HG03025 (cell line): ENCODE data around the gene CBFA2T2.
"Not testable (repeated sequence)": the region's sequence is repeated elsewhere in the genome, so short reads cannot be mapped to it uniquely, and the experiment has no call there.

ENCODE experiments used
- ATAC-seq: cut with Tn5 transposase; IDR thresholded peaks from one replicate; pipeline ENCODE4 v1.9.1; 2021; ENCODE audit warnings: mild to moderate bottlenecking, moderate library complexity; ENCODE audit not compliant: unreplicated experiment, low FRiP score

CBFA2T2 gene

DNA sequence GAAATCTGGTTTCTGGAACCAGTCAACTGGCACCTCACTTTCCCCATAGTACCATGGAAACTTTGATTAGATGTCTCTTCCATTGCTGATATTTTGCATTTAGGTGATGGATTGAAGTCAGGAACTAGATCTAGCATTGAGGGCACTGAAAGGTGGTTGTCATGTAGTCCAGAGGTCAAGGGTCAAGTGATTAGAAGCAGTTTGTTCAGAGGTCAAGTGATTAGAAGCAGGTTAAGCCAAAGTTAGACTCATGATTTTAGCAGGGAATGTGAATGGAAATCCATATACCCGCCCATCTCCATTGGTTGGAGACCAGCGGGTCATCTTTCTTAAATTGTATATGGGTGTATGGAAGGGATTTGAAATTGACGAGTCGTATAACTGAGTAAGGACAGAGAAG lies 51.2 kb downstream of the CBFA2T2 start:
- ATAC-seq: no peak

DNA sequence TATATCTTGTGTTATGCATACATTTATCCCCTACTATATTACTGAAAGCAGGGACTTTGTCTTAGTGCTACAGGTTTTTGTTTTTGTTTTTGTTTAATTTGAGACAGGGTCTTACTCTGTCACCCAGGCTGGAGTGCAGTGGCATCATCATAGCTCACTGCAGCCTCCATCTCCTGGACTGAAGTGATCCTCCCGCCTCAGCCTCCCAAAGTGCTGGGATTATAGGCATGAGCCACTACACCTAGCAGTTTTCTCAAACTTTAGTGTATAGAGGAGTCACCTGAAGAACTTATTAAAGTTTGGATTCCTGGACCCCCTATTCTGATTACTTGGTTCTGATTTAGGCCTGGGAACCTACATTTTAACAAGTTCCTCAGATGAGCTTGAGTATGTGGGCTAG lies 51.9 kb downstream of the CBFA2T2 start:
- no peak for ATAC-seq

DNA sequence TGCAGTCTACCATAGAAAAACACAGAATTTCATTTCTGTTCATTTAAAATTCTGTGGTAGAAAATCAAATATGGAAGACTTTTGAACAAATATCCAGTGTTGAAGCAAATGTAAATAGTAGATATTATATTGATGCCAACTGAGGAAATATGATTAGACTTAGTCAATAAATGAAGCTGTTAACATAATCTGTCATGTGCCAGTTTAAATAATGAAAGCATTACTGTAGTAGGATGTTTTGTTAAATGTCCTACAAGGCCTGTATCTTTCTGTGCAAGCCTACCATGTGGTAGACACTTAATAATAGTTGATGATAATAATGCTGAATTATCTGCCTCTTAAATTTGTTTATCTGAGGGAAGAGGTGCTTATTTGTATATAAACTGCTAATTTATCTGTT lies 55.9 kb downstream of the CBFA2T2 start:
- ATAC-seq: no peak

DNA sequence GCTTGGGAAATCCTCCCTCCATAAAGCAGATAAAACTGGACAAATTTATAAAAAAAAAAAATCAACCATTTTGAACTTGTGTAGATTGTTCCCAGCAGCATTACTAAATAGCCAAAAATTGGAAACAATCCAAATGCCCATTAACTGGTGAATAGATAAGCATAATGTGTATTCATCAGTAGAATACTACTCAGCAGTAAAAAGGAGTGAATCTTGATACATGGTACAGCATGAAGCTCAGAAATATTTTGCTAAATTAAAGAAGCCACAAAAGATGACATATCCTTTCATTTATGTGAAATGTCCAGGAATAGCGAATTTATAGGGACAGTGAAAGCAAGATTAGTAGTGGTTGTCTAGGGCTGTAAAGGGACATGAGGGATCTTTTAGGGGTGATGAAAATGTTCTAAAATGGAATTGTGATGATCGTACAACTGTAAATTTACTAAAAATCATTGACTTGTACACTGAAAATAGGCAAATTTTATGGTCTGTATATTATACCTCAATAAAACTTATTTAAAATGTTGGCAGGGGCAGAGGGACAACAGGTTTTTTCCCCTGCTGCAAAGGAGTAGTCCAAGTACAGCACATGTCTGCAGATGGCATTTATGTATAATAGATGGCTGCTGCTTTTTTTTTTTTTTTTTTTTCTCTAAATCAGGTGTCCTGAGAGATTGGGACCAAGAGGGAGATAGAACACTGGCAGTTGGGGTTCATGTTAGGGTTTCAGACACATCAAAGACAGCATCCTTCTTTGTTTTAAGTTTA lies 59.5 kb downstream of the CBFA2T2 start:
- no peak for ATAC-seq

DNA sequence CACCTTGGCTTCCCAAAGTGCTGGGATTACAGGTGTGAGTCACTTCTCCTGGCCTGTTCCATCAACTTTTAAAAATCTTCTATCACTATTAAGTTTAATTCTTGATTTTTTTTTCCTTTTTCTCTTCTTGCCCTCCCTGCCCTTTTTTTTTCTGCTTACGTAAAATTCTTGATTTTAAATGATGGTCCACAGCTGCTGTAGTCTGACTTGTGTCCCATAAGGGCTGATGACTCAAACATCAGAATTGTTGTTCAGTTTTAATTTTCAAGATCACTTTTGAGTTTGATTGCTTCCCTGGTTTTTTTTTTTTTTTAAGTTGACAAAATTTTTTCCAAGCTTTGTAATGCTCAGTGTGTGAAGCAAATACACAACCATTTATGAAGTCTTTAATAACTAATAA lies 61.9 kb downstream of the CBFA2T2 start:
- no peak for ATAC-seq

DNA sequence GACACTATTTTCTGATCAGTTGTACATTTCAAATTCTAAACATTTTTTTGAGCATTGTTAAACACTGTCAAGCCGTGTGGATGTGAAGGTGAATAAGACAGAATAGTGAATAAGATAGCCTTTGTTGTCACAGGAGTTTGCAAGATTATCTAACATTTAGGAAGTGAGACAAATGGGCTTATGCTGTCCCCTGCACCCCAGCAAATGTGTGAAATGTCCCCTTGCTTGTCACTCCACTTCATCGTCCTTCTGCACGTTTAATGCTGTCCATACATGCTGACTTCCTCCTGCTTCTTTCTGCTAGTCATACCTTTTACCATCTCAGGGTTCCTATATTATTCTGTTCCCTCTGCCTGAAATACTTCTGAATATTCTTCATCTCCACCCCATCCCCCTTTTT lies 62.6 kb downstream of the CBFA2T2 start:
- no peak for ATAC-seq

DNA sequence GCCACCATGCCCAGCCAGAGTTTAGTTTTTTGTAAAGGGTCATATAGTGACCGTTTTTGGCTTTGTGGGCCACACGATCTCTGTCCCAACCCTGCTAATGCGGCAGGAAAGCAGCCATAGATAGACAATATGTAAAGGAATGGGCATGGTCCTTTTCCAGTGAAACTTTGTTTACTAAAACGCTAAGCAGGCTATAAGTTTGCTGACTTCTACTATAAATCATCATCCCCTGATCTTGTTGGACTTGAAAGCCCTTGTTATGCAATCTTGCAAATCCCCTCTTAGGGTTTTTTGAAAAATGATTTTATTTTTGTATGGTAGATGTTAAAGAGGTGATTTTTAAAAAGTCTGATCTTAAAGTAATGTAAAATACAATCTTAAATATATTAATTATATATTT lies 63.6 kb downstream of the CBFA2T2 start:
- ATAC-seq: no peak

DNA sequence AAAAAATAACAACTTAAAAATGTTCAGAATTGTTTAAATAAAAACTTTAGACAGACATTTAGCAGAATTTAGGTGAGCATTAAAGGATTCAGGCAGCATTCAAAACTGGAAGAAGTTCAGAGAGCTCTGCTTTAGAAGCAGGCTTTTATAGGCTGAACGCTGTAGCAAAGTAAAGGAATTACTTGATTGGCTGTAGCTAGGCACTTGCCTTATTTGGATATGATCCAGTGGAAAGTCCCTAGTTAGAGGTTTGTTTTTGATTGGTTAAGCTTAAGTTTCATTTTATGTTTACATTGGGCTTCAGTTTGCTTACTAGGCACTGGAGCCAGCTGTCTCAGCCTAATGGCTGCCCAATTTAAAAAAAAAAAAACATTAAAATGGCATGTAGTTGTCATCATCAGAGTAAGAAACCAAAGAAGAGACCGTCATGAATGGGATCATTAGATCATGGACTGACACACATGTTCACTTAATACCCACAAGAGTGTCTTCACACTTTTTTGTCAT lies 65.1 kb downstream of the CBFA2T2 start:
- peak; percentile 86 for ATAC-seq

DNA sequence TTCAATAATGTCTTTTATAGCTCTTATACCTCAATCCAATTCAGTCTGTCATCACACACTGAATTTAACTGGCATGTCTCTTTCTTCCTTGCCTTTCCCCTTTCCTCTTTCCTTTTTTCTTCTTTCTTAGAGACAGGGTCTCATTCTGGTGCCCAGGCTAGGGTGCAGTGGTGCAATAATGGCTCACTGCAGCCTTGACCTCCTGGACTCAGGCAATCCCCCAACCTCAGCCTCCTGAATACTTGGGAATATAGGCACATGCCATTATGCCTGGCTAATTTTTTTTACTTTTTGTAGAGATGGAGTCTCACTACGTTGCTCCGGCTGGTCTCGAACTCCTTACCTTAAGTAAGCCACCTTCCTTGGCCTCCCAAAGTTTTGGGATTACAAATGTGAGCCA lies 65.9 kb downstream of the CBFA2T2 start:
- ATAC-seq: no peak

DNA sequence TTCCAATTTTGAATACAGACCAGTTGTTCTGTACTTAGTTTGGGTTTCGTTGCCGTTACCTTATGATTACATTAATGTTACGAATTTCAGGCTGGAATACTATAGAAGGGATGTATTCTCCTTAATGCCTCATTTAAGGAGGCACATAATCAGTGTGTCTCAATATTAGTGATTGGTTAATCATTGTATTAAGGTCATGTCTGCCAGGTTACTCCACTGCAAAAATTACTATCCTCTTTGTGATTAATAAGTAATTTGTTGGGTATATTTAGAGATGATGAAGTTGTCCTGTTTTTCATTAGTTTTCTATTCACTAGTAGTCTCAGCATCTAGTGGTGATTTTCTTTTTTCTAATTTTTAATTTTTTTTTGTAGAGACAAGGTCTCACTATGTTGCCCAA lies 66.3 kb downstream of the CBFA2T2 start:
- ATAC-seq: no peak

DNA sequence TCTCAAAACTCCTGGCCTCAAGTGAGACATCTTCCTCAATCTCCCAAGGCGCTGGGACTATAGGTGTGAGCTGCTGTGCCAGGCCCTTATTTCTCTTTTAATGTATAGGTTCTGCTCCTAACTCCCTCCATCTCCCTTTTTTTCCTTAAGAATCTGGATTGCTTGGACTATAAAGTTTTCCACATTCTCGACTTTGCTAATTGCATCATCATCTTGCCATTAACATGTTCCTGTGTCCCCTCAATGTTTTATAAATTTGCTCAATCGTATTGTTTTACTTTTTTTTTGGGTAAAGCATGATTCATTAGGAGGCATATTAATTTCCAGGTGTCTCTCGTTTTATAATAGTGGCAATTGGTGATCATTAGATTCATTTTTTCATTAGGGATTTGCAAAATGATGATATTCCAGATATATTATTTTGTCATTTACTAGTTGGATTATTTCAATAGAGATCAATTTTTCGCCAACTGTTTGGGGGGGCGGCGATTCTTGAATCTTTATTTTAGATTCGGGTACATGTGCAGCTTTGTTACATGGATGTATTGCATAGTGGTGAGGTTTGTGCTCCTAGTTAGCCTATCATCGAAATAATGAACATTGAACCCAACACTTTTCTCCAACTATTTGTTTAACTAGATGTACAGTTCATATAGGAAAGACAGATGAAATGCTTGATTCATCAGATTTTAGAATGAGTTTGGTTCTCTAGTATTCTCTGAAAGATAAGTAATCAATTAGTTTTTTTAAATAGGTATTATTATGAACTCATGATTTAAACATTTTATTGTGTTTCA lies 68.7 kb downstream of the CBFA2T2 start:
- ATAC-seq: no peak

DNA sequence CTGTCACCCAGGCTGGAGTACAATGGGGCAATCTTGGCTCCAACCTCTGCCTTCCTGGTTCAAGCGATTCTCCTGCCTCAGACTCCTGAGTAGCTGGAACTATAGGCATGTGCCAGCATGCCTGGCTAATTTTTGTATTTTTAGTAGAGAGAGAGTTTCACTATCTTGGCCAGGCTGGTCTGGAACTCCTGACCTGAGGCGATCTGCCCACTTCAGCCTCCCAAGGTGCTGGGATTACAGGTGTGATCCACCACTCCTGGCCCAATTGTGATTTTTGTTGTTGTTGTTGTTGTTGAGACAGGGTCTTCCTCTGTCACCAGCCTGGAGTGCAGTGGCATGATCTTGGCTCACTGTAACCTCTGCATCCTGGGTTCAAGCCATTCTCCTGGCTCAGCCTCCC lies 69.3 kb downstream of the CBFA2T2 start:
- no peak for ATAC-seq

DNA sequence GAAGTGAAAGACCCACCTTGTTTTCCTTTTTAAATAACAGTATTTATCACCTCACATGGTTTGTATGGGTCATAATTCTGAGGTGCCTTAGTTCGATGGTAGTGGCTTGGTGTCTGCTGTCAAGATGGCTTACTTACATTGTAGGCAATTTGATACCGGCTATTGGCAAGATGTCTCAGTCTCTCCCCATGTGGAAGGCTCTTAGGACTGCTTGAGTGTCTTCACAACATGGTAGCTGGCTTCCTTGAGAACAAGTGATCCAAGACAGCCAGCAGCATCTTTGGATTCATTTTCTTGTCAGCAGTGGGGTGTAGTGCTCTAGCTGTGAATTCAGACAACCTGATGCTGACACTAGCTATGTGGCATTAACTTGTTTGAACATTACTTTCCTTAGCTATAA lies 70.1 kb downstream of the CBFA2T2 start:
- ATAC-seq: no peak

DNA sequence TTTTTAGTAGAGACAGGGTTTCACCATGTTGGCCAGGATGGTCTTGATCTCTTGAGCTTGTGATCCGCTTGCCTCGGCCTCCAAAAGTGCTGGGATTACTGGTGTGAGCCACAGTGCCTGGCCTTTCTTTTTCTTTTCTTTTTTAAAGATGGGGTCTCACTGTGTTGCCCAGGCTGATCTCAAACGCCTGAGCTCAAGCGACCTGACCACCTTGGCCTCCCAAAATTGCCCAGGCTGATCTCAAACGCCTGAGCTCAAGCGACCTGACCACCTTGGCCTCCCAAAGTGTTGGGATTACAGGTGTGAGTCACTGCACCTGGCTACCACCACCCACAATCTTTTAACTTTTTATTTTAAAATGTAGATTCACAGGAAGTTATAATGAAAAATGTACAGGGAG lies 71.2 kb downstream of the CBFA2T2 start:
- not testable (repeated sequence) for ATAC-seq

DNA sequence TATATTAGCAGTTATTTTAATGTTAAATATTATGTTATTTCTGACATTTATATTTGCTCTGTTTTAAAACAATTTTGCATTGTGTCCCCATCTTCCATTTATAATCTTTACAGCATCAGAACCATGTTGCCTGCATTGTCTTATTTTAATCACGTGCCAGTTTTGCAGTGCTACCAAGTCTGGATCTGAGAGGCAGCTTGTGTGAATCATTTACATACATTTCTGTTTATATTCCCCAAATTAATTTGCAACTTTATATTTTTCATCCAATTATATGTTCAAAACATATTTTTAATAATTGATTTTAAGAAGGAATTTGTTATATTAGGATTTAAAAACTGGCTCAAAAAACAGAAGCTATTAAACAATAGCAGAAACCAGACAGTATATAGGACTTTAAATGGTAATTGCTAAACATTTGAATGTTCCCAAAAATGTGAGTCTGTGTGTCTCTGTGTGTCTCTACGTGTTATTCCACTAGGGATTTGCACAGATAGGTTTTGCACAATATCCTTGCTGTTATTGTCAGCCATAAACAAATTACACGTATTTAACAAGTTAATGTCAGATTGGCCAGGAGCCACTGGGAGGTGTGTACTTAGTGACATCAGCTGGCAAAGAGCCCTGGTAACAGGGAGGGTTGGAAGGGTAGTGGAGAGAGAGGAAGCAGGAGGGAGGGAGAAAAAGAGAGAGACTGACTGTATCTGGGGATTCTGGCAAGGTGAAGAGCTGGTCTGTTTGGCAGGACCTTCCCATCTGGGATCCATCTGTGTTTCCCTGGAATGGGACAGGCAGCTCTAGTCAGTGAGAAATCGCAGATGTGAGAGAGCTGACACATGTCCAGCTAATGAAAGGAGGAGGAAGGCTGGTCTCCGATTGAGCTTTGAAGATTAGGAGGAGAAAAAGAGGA lies 72.1 kb downstream of the CBFA2T2 start:
- ATAC-seq: no peak

DNA sequence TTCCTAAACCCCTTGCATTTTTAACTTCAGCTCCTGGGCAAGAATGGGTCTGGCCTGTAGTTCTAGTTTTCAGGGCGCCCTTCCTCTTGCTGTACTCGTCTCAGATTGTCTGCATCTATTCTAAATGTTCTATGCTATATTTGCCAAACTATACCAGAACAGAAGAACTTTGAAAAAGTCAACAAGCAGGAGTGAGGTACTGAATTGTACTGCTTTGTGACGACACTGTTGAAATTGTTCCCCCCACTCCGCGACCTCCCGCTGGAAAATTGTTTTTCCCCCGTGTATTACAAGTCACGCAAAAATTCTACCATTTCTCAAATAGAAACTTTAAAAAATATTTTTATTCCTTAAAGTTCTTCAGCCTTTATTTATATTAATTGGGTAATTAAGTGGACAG lies 73.9 kb downstream of the CBFA2T2 start:
- ATAC-seq: no peak

DNA sequence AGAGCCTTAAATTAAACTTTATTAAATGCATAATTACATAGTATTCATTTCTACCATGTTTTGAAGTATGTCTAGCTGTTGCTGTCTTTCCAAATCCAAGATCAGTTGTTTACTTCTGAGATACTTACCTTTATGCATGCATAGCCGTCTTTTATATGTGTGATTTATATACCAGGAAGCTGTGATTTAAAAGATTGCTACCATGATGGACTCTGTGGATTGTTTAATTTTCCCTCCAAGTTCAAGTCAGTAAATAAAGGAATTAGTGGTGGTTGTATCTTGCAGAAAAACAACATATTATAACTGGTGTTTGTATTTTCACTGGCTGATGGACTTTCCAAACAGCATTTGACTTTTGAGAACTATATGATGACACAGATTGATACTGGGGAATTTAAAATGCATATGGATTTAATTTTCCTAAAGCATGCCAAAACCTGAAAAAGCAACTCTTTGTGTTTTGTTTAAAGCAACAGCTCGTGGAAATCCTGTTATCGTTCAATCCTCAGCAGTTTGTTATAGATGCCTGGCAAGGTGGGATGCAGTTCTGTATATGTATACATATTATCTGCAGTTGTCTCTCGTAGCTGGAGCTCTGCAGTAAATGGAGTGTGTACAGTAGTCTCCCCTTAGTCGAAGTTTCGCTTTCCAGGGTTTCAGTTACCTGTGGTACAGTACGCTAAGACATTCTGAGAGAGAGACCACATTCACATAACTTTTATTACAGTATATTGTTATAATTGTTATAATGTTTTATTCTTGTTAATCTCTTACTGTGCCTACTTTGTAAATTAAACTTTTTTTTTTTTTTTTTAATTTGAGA lies 77.1 kb downstream of the CBFA2T2 start:
- ATAC-seq: no peak

DNA sequence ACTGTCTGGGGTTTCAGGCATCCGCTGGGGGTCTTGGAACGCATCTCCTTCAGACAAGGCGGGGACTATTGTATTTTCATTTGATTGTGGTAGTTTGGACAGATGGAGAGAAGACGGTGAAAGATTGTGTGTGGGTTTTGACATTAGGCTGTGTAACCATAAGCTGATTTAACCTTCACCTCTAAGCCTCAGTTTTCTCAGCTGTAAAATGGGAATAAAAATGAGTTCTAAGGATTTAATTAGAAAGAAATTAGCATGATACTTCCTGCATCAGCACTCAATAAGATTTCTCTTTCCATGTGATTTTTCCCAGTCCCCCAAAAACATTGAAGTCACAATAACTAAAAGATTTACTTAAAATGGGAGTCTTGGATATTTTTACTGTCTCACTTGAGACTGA lies 78.1 kb downstream of the CBFA2T2 start:
- ATAC-seq: no peak

DNA sequence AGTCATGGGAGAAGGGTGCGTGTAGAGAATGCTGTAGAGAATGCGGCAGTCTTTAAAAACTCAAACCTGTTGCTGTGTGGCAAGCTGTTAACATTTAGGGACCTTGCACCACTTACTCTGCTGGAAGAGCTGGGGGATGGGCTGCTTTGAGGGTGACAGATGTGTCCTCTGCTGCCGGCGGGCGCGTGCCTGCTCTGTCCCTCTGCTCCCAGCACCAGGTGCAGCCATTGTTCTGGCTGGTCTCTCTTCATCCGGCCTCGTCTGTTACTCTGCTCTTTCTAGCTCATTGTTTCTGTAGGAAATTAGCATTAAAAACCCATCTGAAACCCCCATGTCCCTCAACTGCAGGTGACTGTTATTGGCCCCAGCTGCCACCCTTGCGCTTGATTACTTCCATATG lies 78.5 kb downstream of the CBFA2T2 start:
- ATAC-seq: no peak
